Prostate gland (tissue), 2 donors: ENCODE data around the gene GBX1.

ENCODE experiments used
- CTCF ChIP-seq, 4 experiments: fragments of 200-600 bp in 2 of 4; fragments of 450-650 bp in 2 of 4; sonication (generic) in 2 of 4; IDR thresholded peaks; 1 replicate in 3 of 4; 2 replicates in 1 of 4; pipeline ENCODE4 v1.5.1; 2016 to 2019; ENCODE audit warnings: antibody characterized with exemption in 4 of 4, mild to moderate bottlenecking in 2 of 4, moderate library complexity in 2 of 4
- POLR2A ChIP-seq: fragments of 450-650 bp; IDR thresholded peaks from one replicate; pipeline ENCODE4 v1.6.1; 2016; ENCODE audit warnings: antibody characterized with exemption, mild to moderate bottlenecking
- POLR2AphosphoS5 ChIP-seq: sonication (generic); formaldehyde crosslinking; IDR thresholded peaks from one replicate; pipeline ENCODE4 v1.6.1; 2017; ENCODE audit warnings: antibody characterized with exemption

DNA sequence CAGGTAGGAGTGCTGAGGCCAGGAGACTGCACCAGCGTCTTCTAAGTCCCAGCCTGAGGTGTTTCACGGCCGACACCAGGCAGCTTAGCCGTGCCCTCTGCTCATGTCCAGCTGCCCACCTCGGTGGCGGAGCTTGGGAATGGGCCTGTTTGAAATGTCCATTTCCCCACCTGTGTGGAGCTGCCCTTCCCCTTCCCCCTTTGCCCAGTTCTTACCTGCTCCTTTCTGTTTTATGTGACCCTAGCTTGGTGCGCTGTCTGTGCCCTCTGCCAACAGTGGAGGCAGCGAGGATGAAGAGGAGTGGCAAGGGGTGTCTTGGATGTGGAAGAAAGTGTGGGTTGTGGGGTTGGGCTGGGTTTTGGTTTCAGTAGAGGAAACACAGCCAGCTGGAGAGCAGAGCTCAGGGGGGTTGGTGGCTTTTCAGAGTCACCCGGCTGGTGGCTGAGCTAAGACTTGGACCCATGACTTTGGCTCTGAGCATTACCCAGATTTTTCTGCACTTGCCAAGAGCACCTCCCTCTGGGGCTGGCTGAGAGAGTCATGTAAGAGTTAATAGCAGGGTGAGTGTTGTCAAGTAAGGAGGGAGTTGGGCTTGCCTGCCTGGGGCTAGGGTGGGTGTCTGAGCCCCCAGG, 37.4 kb downstream of the GBX1 start:
- TF ChIP-seq CTCF (IDR thresholded peaks at IDR 0.05) (no peak), POLR2AphosphoS5 (no peak), POLR2A (no peak)
